HFFc6 (cell line): Measurements from ENCODE around the gene ZSCAN21. TPM values are rescaled to one million over a fixed set of nuclear protein-coding genes. Genes with fewer than 3 reads are reported as not detected.
A peak's percentile ranks its signal among the peaks of the same experiment; 100 is the strongest.

Experiments used
- DNase-seq: peaks from one replicate; pipeline ENCODE4 v3.0.0-alpha.2; 2018
- H3K27ac Mint-ChIP-seq: 2 replicates; pipeline ENCODE4 v1.8.0; 2020; ENCODE audit warnings: mild to moderate bottlenecking, mixed read lengths
- H3K27me3 Mint-ChIP-seq: 2 replicates; pipeline ENCODE4 v1.8.0; 2021; ENCODE audit warnings: mild to moderate bottlenecking, moderate library complexity, mixed read lengths; ENCODE audit not compliant: insufficient read depth
- H3K36me3 Mint-ChIP-seq: 2 replicates; pipeline ENCODE4 v1.8.0; 2021; ENCODE audit warnings: low read depth, mixed read lengths
- H3K4me1 Mint-ChIP-seq: 2 replicates; pipeline ENCODE4 v1.8.0; 2020; ENCODE audit warnings: low read depth, mixed read lengths
- H3K4me3 Mint-ChIP-seq: 2 replicates; pipeline ENCODE4 v1.8.0; 2020; ENCODE audit warnings: mild to moderate bottlenecking, moderate library complexity, mixed read lengths
- H3K9me3 Mint-ChIP-seq: 2 replicates; pipeline ENCODE4 v1.8.0; 2020; ENCODE audit warnings: mild to moderate bottlenecking, mixed read lengths
- total RNA-seq, 6 experiments: library from RNA; stranded (reverse); fragmentation: NEBNext Ultra II Directional; extraction: Animal tissue kit (Norgen Biotek cat#: 25700); gene quantifications; 2 replicates in 1 of 6; 3 replicates in 5 of 6; pipeline ENCODE4 v1.2.3, GENCODE V29; 2021
- TF ChIP-seq, protein P1 (sequence below): fragments of 200-600 bp; sonication (generic); IDR thresholded peaks from 2 replicates; pipeline ENCODE4 v1.5.0; 2021; ENCODE audit warnings: antibody characterized with exemption, mild to moderate bottlenecking

ZSCAN21 gene
- total RNA-seq, 6 experiments from 2014 or later: 8.2 to 9.8 (median 9.2) TPM

DNA sequence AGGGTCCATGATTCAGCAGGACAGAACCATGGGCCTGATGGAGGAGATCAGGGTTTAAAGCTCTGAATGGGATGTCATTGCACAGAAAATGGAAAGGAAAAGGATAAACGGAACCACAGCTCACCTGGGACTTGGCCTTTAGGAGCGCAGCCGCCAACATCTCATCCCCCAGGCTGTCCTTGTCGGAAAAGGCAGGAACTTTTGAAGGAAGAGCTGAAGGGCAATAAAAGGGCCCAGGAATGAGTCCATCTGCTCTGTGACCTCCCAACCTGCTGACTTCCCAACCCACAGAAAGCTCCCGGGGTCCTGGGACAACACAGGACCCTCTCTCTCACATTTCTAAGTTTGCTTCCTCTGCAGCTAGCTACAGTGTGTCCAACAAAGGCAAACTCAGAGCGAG is 25.8 kb downstream of the ZSCAN21 start:
- peaks cover 4% of the 10 kb centered on the region; the same call in 1 of the 2 replicates for H3K27me3 Mint-ChIP-seq
- peaks cover 18% of the 10 kb centered on the region for H3K4me1 Mint-ChIP-seq
- H3K36me3 Mint-ChIP-seq: peaks cover 83% of the 10 kb centered on the region
- no peak overlapping the region for H3K27ac Mint-ChIP-seq
- H3K4me3 Mint-ChIP-seq: no peak overlapping the region
- peaks cover 36% of the 10 kb centered on the region for H3K9me3 Mint-ChIP-seq
- DNase-seq: no peak
- TF ChIP-seq, protein P1, sequence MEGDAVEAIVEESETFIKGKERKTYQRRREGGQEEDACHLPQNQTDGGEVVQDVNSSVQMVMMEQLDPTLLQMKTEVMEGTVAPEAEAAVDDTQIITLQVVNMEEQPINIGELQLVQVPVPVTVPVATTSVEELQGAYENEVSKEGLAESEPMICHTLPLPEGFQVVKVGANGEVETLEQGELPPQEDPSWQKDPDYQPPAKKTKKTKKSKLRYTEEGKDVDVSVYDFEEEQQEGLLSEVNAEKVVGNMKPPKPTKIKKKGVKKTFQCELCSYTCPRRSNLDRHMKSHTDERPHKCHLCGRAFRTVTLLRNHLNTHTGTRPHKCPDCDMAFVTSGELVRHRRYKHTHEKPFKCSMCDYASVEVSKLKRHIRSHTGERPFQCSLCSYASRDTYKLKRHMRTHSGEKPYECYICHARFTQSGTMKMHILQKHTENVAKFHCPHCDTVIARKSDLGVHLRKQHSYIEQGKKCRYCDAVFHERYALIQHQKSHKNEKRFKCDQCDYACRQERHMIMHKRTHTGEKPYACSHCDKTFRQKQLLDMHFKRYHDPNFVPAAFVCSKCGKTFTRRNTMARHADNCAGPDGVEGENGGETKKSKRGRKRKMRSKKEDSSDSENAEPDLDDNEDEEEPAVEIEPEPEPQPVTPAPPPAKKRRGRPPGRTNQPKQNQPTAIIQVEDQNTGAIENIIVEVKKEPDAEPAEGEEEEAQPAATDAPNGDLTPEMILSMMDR: no peak

DNA sequence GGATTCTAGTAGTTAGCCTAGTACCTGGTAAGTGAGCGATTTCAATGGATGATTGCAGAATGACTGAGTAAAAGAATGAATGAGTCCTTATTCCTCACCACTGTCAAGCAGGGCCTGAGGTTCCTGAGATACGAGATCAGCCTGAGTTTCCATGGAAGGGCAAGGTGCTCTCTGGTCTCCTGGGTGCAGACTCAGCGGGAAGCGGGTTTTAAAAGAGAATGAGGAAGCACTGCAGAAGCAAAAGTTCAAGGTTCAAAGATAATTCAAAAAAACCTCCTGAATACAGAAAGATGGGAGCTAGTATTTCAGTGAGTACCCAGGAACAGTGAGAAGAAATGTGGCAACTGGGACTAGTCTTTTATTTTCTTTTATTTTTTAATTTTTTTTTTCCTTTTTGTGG is 27.6 kb downstream of the ZSCAN21 start:
- H3K4me3 Mint-ChIP-seq: no peak overlapping the region
- no peak overlapping the region for H3K27ac Mint-ChIP-seq
- peaks cover 72% of the 10 kb centered on the region for H3K36me3 Mint-ChIP-seq
- TF ChIP-seq, protein P1: no peak
- peaks cover 18% of the 10 kb centered on the region for H3K9me3 Mint-ChIP-seq
- no peak for DNase-seq
- peaks cover 25% of the 10 kb centered on the region for H3K4me1 Mint-ChIP-seq
- H3K27me3 Mint-ChIP-seq: peaks cover under 1% of the 10 kb centered on the region; the same call in 1 of the 2 replicates

DNA sequence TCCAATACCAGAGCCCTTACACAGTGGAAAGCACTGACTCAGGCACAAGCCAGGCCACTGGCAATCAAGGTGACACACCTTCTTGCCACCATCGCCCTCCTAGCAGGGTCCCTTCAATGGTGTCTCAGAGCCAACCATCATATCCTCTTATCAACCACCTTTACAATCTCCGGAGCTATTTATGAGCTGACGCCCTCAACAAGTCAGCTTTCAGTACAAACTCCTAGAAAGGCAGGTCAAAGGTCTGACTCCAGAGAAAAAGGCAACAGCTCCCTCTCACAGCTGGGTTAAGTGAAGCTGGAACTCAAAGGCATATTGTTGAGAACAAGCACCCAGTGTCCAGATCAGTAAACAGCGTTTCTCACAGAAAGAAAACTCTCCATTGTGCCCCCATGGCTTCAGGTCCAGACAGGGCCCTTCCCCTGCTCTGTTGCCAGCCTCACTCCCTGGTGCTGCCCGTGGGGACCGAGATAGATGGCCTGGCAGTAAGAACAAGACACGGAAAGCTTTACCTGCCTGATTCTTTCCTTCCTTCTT is 29.5 kb downstream of the ZSCAN21 start:
- TF ChIP-seq, protein P1: no peak
- no peaks in the 10 kb centered on the region; the same call in none of the 2 replicates for H3K9me3 Mint-ChIP-seq
- DNase-seq: no peak
- H3K4me3 Mint-ChIP-seq: peak overlapping the region; percentile 10; the same call in 1 of the 2 replicates
- peaks cover 53% of the 10 kb centered on the region for H3K36me3 Mint-ChIP-seq
- peaks cover 34% of the 10 kb centered on the region for H3K4me1 Mint-ChIP-seq
- peak overlapping the region; percentile 53; the same call in 1 of the 2 replicates for H3K27ac Mint-ChIP-seq
- no peaks in the 10 kb centered on the region for H3K27me3 Mint-ChIP-seq

DNA sequence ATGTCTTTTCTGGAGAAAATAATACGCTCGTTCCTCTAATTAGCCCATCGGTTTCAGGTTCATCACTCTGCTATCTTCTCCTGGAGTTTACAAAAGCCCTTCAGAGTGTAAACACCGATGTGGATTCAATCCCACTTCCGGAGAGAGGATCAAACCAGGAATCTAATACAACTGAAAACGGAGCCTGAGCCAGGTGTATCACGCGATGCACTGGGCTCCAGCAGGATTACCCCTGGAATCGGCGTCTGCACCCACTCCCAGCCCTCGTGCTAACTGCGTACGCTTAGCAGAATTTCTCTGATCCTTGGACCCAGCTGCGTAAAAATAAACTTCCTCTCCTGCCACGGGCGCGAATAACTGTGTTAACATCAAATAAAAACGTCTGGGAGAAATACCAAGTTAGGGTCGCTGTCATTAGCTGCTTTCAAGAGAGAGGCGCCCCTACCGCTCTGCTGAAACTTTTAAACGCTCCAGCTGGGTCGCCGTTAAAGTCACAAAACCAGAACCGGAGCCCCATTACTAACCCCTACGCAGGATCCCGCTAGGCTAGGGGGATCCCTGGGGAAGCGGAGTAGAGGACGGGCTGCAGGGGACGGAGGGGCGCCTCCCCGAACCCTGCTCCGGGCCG is 31.4 kb downstream of the ZSCAN21 start:
- no peaks in the 10 kb centered on the region for H3K27me3 Mint-ChIP-seq
- peaks cover 41% of the 10 kb centered on the region for H3K4me1 Mint-ChIP-seq
- peak overlapping the region; percentile 97 for H3K4me3 Mint-ChIP-seq
- H3K9me3 Mint-ChIP-seq: no peaks in the 10 kb centered on the region; the same call in 1 of the 2 replicates
- TF ChIP-seq, protein P1: no peak
- H3K36me3 Mint-ChIP-seq: peaks cover 34% of the 10 kb centered on the region
- H3K27ac Mint-ChIP-seq: peak overlapping the region; percentile 87
- DNase-seq: no peak

DNA sequence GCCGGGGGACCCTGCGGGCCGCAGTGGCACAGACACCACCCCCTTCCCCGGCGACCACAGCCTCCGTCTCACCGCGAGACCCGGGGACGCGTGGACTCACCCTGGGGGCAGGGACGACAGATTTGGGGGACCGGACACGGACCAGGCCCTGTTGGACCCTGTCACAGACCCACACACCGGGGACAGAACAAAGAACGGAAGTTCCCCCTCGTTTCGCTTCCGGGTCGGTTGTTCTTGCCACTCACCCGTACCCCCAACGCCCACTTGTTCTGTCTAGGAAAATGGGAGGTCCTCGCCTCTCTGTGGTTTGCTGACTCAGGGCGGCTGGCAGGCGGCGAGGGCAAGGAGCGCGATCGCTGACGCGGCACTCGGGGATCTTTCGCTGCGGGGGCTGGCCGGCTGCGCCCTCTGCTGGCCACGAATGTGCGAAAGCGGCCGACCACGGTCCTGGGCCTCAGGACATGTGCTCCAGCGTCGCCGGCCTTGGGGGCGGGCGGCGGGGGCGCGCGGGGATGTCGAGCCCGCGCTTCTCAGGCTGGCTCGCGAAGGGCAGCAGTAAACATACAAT is 32.0 kb downstream of the ZSCAN21 start, which contains the start of gene ZNF3:
Gene ZNF3, minus strand, starts transcription at position 189 of the 568 bp plus-strand sequence. CDS start 4,366 bp downstream, outside the sequence.
- DNase-seq: peak; percentile 99
- Mint-ChIP-seq H3K4me1 (peaks cover 45% of the 10 kb centered on the region), H3K27me3 (no peaks in the 10 kb centered on the region), H3K4me3 (peak within 1 kb of the TSS; percentile 97), H3K36me3 (peaks cover 28% of the 10 kb centered on the region), H3K27ac (peak within 1 kb of the TSS; percentile 87), H3K9me3 (no peaks in the 10 kb centered on the region)
- TF ChIP-seq, protein P1: peak; percentile 98
